HG02623 (cell line): ENCODE measurements around the gene VPS13A.
"Not testable (repeated sequence)": the region's sequence is repeated elsewhere in the genome, so short reads cannot be mapped to it uniquely, and the experiment has no call there.

Experiments
- ATAC-seq: cut with Tn5 transposase; IDR thresholded peaks from one replicate; pipeline ENCODE4 v1.9.1; 2021; ENCODE audit warnings: moderate library complexity; ENCODE audit not compliant: unreplicated experiment

The VPS13A gene

GRCh38 chr9:77183581-77183980 lies 6.2 kb downstream of the VPS13A start:
- ATAC-seq = no peak

GRCh38 chr9:77188242-77188641 lies 10.9 kb downstream of the VPS13A start:
- no peak for ATAC-seq

GRCh38 chr9:77194423-77194822 lies 17.1 kb downstream of the VPS13A start:
- no peak for ATAC-seq

GRCh38 chr9:77210116-77210515 lies 32.8 kb downstream of the VPS13A start:
- ATAC-seq = no peak

- ATAC-seq = no peak
These were observed 34.2 kb downstream of the VPS13A start for GRCh38 chr9:77211561-77211960.

GRCh38 chr9:77212801-77213200 lies 35.5 kb downstream of the VPS13A start:
- no peak for ATAC-seq

- ATAC-seq = no peak
These were observed 38.5 kb downstream of the VPS13A start for GRCh38 chr9:77215874-77216273.

- no peak for ATAC-seq
These were observed 41.3 kb downstream of the VPS13A start for GRCh38 chr9:77218612-77219011.

GRCh38 chr9:77221431-77221830 lies 44.1 kb downstream of the VPS13A start:
- no peak for ATAC-seq

GRCh38 chr9:77224746-77225312 lies 47.5 kb downstream of the VPS13A start:
- ATAC-seq = no peak

- ATAC-seq = no peak
These were observed 59.4 kb downstream of the VPS13A start for GRCh38 chr9:77236693-77237092.

GRCh38 chr9:77237896-77238295 lies 60.6 kb downstream of the VPS13A start:
- ATAC-seq = no peak

- ATAC-seq = no peak
These were observed 73.7 kb downstream of the VPS13A start for GRCh38 chr9:77251050-77251449.

GRCh38 chr9:77257275-77257674 lies 79.9 kb downstream of the VPS13A start:
- no peak for ATAC-seq

- no peak for ATAC-seq
These were observed 84.3 kb downstream of the VPS13A start for GRCh38 chr9:77261605-77262004.

- ATAC-seq = not testable (repeated sequence)
These were observed 90.4 kb downstream of the VPS13A start for GRCh38 chr9:77267762-77268161.

GRCh38 chr9:77271023-77271690 lies 93.8 kb downstream of the VPS13A start:
- no peak for ATAC-seq

GRCh38 chr9:77276799-77277198 lies 99.5 kb downstream of the VPS13A start:
- ATAC-seq = no peak

- no peak for ATAC-seq
These were observed 100.4 kb downstream of the VPS13A start for GRCh38 chr9:77277719-77278118.

- no peak for ATAC-seq
These were observed 106.7 kb downstream of the VPS13A start for GRCh38 chr9:77283991-77284390.

GRCh38 chr9:77284616-77285015 lies 107.3 kb downstream of the VPS13A start:
- ATAC-seq = no peak

- ATAC-seq = no peak
These were observed 113.0 kb downstream of the VPS13A start for GRCh38 chr9:77290373-77290772.

- ATAC-seq = no peak
These were observed 114.4 kb downstream of the VPS13A start for GRCh38 chr9:77291714-77292113.
